GM18870 (cell line): ENCODE measurements around the gene ATN1.

Source experiments
- ATAC-seq: cut with Tn5 transposase; IDR thresholded peaks from one replicate; pipeline ENCODE4 v1.9.1; 2021; ENCODE audit warnings: moderate library complexity; ENCODE audit not compliant: unreplicated experiment

Gene ATN1

DNA sequence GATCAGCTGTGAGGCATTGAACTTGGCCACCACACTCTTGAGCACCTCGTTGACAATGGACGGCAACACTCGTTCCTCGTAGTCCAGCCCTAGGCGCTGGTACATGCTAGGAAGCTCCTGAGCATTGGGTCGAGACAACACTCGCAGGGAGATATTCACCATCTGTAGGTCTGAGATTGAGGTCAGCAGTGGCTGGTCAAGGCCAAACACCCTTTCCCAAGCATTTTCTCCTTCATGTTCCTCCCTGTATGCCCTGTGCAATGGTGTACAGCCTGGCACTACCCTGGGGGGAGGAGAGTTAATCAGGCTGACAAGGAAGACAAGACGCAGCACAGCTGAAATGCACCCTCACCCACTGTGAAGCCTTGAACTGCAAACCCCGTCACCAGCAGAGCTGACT is 40.7 kb downstream of the ATN1 start:
- ATAC-seq = no peak

DNA sequence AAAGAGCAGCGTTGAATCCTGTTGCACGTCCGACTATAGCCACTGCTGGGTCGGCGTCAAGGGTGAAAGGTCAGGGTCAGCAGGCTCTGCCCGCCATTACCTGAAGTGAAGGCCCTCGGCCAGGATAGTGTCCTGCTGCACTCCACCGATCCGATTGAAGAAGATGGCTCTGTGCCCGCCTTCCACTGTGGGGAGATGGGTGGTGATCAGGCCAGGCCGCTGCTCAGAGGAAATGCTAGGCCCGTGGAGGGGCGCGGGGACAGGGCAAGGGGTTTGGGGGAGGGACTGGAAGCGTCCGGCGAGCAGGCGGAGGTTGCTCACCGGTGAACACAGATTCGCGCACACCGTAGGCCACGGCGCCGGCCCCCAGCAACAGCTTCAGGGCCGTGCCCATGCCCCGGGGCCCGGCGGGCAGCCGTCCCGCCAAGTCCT is 42.4 kb downstream of the ATN1 start:
- ATAC-seq = peak; percentile 14

DNA sequence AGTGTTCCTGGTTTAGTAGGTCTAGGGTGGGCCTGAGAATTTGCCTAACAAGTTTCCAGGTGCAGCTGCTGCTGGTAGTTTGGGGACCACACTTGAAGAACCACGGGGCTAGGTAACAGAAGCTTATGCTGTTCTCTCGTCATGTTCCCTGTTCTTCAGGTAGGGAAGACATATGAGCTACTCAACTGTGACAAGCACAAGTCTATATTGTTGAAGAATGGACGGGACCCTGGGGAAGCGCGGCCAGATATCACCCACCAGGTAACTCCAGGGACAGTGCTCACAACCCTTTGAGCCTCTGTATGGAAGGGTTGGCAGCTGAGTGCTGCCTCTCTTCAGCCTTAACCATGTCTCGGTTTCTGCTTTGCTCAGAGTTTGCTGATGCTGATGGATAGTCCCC is 46.4 kb downstream of the ATN1 start:
- no peak for ATAC-seq

DNA sequence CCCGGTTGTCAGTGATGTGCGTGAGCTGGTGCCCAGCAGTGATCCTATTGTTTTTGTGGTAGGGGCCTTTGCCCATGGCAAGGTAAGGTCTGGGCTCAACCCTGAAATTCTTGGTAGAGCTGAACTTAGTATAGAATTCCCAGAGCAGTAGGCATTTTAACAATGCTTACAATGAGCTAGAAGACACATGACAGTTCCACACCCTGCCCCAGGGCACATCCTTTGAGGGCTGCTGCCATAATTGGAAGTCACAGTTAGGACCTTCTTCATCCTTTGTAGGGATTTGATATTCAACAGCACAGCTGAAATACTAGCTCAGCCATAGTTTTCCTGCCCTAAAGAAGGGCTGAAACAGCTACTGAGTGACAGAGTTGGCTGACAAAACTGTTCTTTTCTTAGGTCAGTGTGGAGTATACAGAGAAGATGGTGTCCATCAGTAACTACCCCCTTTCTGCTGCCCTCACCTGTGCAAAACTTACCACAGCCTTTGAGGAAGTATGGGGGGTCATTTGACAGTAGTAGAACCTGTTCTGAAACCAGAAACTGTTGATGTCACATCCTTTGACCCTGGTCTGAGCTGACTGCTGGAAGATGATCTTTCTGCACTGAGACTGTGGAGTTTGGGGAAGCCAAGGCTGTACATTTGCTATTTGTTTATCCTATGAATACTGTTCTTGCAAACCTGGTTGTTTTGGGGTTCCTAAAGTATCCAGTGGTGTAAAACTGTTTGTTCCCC is 47.7 kb downstream of the ATN1 start:
- ATAC-seq = no peak

DNA sequence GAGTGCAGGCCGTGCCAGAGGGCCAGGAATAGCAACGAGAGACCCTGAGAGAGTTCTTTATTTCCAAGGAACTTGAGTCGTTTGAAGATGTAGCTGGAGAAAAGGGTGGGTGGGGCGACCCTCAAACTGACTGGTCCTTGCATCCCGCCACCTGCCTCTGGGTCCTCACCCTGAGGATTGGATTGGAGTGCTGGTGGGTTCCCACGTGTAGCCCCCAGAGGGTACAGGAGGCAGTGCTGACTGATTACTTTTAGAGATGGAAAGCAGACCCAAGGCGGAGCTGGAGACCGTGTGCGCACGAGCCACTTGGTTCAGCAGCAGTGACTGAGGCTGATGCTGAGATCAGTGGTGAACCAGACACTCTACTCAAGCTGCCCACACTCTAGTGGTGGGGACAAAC is 49.9 kb downstream of the ATN1 start:
- no peak for ATAC-seq

DNA sequence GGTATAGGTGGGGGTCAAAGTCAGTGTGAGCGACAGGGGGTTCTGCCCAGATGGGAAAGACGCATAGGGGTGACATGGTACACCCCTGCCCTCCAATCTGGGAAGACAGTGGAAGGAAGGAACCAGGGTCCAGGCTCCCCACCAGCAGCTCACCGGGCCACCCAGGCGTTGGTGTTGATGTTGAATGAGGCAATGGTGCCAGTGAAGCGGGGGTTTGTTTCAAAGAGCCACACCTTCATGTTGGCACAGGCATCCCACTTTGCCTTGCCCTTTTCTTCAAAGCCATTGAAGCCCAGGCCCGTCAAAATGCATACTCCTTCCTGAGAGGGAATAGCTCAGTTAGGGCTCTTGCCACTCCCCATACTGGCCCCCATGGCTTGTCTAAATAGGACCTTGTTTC is 50.4 kb downstream of the ATN1 start:
- no peak for ATAC-seq

DNA sequence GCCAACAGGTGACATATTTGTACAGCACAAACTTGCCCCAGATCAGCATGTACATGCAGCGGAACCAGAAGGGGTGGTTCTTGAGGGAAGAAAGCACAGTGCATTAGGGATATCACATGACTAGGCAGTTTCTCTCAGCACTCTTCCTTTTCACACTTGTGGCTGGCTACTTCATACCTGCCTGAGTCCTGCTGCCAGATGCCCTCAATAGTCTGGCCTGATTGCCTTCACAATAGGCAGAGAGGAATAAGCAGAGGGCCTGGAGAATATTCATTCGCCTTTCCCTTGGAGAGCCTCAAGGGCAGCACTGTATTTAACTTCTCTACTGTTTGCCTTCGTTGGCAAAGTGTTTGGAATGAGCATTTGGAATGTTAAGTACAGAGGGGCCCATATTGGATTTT is 50.9 kb downstream of the ATN1 start:
- ATAC-seq = no peak

DNA sequence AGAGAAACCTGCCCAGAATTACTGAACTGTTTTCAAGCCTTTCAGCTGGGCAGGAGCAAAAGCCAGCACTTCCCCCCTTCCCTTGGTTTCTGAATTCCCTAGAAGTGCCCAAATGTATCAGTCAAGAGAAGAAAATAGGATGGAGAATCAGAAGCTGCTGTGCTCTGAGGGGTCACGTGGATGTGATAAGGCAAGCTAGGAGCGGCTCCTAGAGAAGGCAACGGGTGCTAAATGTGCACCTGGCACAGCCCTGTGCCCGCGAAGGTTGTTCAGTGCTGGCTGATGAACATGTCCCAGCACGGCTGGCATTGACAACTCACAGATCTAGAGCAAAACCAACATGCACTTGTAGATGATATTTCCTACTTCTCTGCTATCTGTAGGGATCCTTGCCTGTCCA is 51.3 kb downstream of the ATN1 start:
- ATAC-seq = no peak

DNA sequence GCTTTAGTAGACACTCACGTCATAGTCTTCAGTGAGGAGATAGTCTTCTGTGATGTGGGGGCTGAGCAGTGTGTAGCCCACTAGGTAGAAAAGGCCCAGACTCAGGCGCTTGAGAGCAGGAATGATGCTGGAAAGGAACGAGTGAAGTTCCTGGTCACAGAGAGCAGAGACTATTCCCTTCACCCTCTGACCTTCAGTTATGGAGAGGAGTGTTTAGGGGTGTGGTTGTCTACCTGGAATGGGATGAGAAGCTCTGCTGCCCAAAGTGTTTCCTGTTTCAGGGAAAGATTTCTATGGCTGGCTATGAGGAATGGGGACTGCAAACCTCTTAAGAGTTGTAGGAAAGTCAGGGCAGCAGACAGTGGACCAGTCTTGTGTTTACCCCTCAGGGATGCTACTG is 51.7 kb downstream of the ATN1 start:
- ATAC-seq = no peak

DNA sequence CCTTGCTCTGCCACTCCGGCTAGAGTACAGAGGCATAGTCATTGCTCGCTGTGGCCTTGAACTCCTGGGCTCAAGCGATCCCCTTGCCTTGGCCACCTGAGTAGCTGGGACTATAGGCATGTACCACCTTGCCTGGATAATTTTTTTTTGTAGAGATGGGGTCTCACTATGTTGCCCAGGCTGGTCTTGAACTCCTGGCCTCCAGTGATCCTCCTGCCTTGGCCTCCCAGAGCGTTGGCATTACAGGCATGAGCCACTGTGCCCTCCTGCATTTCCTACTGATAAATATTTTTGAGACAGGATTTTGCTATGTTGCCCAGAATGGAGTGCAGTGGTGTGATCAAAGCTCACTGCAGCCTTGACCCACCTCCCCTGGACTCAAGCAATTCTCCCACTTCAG is 52.3 kb downstream of the ATN1 start:
- ATAC-seq = no peak

DNA sequence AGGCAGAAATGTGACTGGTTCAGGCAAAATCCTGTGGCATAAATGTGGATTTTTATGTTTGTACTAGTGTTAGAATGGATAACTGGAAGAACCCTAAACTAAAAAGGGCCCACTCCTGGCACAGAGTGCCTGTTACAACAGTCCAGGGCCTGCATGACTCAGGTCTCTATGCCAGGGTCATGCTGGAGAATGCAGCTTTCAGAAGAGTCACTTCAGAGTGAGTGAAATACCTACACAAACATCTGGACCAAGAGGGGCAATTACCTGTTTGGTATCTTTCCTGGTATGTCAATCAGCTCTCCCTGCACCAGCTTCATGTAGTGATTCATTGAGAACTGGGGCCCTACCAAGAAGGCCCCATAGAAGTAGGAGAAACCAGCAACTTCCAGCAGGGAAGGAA is 53.0 kb downstream of the ATN1 start:
- no peak for ATAC-seq

DNA sequence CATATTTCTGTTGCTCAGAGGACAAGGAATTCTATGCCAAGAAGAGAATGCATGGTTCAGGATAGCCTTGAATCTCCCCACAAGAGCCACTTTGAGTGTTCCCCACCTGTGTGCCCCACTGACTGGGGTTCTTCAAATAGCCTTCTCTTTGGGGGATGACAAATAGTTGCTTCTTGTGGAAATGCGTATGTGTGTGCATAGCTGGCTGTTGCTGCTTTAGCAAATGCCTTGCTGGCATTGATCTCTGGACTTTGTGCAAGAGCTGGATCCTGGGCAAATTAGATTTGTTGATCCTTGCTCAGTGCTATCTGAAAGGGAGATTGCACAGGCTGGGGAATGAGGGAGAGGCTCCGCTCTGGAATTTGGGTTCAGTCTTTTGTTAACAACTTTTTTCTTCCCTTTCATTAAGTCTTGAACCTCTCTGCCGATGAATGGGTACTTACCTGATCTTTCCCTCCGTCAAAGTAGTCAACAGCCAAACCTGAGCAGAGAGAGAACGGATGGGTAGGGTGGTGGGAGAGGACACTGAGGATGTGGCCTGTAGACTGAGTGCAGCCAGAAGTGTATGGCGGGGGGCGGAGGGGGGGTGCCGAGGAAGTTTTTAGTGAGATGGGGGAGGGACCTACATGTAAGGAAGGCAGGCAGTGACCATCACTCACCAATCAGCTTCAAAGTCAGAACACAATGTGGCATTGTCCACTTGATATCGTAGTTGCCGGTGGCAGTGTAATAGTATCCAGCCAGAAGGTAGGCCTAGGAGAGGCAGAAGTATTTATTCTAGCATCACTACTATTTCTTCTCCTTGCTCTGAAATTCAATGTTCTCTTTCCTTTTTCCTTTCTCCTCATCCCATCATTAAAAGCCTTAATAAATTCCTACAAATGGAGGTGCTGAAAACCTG is 53.6 kb downstream of the ATN1 start:
- ATAC-seq = no peak

DNA sequence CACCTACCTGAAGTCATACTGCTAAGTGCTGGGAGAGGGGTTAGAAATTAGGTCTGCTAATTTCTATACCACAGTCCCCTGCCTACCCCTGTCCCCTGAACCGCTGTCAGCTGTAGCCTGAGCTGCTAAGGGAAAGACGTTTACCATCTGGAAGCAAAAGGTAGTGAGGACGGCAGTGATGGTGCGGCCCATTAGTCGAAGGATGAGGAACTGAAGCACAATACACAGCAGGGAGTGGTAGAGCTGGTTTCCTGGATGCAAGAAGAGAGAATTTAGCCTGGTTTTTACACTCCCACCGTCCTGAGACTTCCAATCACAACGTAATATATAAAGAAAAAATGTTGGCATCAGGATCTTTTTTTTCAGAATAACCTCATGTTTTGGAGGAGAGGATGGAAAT is 54.8 kb downstream of the ATN1 start:
- no peak for ATAC-seq

DNA sequence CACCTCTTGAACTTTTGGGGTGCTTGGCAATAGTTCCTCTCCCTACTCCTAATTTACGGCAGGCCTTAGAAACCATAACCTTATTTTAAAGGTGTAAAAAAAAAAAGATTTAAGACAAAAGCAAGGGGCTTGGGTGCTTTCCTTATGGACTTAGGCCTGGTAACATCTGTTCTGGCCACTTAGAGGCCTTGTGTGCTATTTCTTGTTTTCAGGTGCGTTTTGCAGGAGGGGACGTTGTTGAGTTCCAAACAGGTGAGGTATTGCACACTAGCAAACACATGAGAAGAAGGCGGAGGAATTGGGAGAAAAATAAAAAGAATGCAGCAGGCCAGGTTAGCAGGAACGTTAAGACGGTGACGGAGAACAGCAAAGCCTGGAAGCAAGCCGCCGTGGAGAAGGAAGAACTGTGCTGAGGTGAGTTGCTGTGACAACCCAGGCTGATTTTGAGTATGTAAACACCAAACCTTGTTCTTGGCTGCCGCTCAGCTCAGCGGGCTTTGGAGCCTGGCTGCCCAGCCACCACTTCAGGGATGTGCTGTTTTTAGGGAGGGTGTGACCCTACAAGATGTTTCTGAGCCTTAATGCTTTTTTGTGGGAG is 60.3 kb downstream of the ATN1 start:
- ATAC-seq = no peak
